Measurements from ENCODE around the gene HELZ. TPM values are rescaled to one million over a fixed set of nuclear protein-coding genes. Genes with fewer than 3 reads are reported as not detected.

Gene HELZ
- total RNA-seq, 4 donors from 2014 or later, result 21.0 to 47.0 (median 38.9) TPM

GRCh38 chr17:67215991-67216421 lies 29.0 kb downstream of the HELZ start:
- no peak overlapping the region for H3K4me3 ChIP-seq
- no peak for TF ChIP-seq POLR2A (IDR thresholded peaks at IDR 0.05)
- no peak for TF ChIP-seq CTCF (IDR thresholded peaks at IDR 0.05 in 4 of 5, conservative IDR thresholded peaks at IDR 0.05 in 1 of 5)
- H3K36me3 ChIP-seq, result peaks cover 0 to 8% of the 10 kb centered on the region in 2 donors
- H3K4me1 ChIP-seq, result peaks cover 6 to 17% of the 10 kb centered on the region in 2 donors
- H3K27me3 ChIP-seq, result no peaks in the 10 kb centered on the region
- intact Hi-C loops (cut with DNase I; ENCODE audit: low total_unique reads), result no loop called here
- no peaks in the 10 kb centered on the region for H3K9me3 ChIP-seq
- no peak overlapping the region for H3K27ac ChIP-seq
- DNase-seq (no peak), ATAC-seq (no peak)
- in situ Hi-C loops (cut with MboI; ENCODE audit: low sequenced_read_pairs in 4 of 4), result no loop called here

DNA sequence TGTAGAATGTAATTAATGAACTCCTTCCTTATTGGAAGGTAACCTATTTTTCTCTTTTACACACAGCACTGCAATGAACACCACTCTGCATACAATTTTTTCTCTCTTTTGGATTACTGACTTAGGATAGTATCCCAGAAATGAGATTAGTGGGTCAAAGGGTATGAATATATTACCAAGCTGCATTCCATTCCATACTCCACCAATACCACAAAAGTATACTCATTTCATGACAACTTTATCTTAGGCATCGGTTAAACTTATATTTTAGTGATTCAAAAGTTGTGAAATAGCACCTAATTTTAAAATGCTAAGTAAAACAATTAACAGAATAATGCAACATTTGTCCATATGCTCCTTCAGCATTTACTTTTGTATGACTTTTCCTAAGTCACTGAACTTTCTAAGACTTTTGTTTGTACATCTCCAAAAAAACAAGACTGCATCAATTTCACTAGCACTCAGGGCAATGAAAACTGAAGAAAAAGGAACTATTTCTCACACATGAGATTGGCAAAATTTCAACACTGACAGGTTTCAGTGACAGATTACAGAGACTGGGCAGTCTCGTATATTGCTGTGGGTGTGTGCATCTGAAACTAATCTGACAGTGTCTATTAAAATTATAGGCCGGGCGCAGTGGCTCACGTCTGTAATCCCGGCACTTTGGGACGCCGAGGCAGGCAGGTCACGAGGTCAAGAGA lies 32.1 kb downstream of the HELZ start:
- Histone ChIP-seq H3K4me3 (no peak overlapping the region), H3K27ac (no peak overlapping the region), H3K36me3 (peaks cover 0 to 8% of the 10 kb centered on the region in 2 donors), H3K9me3 (no peaks in the 10 kb centered on the region), H3K27me3 (no peaks in the 10 kb centered on the region), H3K4me1 (peaks cover 0 to 6% of the 10 kb centered on the region in 2 donors)
- TF ChIP-seq CTCF (IDR thresholded peaks at IDR 0.05 in 4 of 5, conservative IDR thresholded peaks at IDR 0.05 in 1 of 5) (no peak), POLR2A (IDR thresholded peaks at IDR 0.05) (no peak)
- intact Hi-C loops (cut with DNase I; ENCODE audit: low total_unique reads) (no loop called here), in situ Hi-C loops (cut with MboI; ENCODE audit: low sequenced_read_pairs in 4 of 4) (no loop called here)
- ATAC-seq (no peak), DNase-seq (no peak)

- peaks cover 0 to 5% of the 10 kb centered on the region in 2 donors for H3K36me3 ChIP-seq
- intact Hi-C loops (cut with DNase I; ENCODE audit: low total_unique reads), result no loop called here
These were observed 32.8 kb downstream of the HELZ start for GRCh38 chr17:67212231-67212630.

DNA sequence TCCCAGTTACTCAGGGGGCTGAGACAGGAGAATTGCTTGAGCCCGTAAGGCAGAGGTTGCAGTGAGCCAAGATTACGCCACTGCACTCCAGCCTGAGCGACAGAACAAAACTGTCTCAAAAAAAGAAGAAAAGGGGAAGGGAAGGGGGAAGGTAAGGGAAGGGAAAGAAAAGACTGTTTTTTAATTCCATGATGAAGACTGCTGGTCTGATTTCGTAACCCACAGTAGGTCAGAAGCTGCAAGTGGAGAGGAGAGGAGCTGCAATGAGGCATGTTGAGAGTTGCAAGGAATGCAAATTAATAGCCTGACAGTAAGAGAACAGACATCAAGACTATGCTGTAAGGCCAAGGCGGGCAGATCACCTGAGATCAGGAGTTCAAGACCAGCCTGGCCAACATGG lies 33.3 kb downstream of the HELZ start:
- in situ Hi-C loops (cut with MboI; ENCODE audit: low sequenced_read_pairs in 4 of 4) (no loop called here), intact Hi-C loops (cut with DNase I; ENCODE audit: low total_unique reads) (no loop called here)
- DNase-seq (no peak), ATAC-seq (no peak)
- peaks cover 0 to under 1% of the 10 kb centered on the region in 2 donors for H3K36me3 ChIP-seq
- TF ChIP-seq POLR2A (IDR thresholded peaks at IDR 0.05), result no peak
- TF ChIP-seq CTCF (IDR thresholded peaks at IDR 0.05 in 4 of 5, conservative IDR thresholded peaks at IDR 0.05 in 1 of 5), result no peak
- no peak overlapping the region for H3K4me3 ChIP-seq
- H3K27me3 ChIP-seq, result no peaks in the 10 kb centered on the region
- H3K27ac ChIP-seq, result no peak overlapping the region
- H3K4me1 ChIP-seq, result peaks cover 0 to 6% of the 10 kb centered on the region in 2 donors
- H3K9me3 ChIP-seq, result no peaks in the 10 kb centered on the region

More at GRCh38 chr17:67212231-67212630, 32.8 kb downstream of the HELZ start:
- in situ Hi-C loops (cut with MboI; ENCODE audit: low sequenced_read_pairs in 4 of 4), result no loop called here
- TF ChIP-seq POLR2A (IDR thresholded peaks at IDR 0.05) (no peak), CTCF (IDR thresholded peaks at IDR 0.05 in 4 of 5, conservative IDR thresholded peaks at IDR 0.05 in 1 of 5) (no peak)
- no peaks in the 10 kb centered on the region for H3K9me3 ChIP-seq
- no peak overlapping the region for H3K27ac ChIP-seq
- no peak for DNase-seq
- no peak for ATAC-seq
- H3K4me3 ChIP-seq, result no peak overlapping the region
- H3K27me3 ChIP-seq, result no peaks in the 10 kb centered on the region
- peaks cover 0 to 6% of the 10 kb centered on the region in 2 donors for H3K4me1 ChIP-seq

Data from gastrocnemius medialis (tissue), 4 donors.